ENCODE results near the gene EXOC6B. TPM values are rescaled to one million over a fixed set of nuclear protein-coding genes. Genes with fewer than 3 reads are reported as not detected.

Gene EXOC6B
- total RNA-seq, 2 donors from 2014 or later = 48.2 to 65.4 TPM

GRCh38 chr2:72233211-72233610, 592.6 kb downstream of the EXOC6B start:
- DNase-seq (ENCODE audit: low spot score) = no peak
- intact Hi-C loops (cut with DNase I) = no loop called here

GRCh38 chr2:72222829-72223564, 602.8 kb downstream of the EXOC6B start:
- intact Hi-C loops (cut with DNase I) = no loop called here
- DNase-seq (ENCODE audit: low spot score) = no peak

- intact Hi-C loops (cut with DNase I) = no loop called here
- DNase-seq (ENCODE audit: low spot score) = no peak
Observed at GRCh38 chr2:72220170-72220569, 605.7 kb downstream of the EXOC6B start.

GRCh38 chr2:72214429-72215143, 611.2 kb downstream of the EXOC6B start:
- DNase-seq (ENCODE audit: low spot score) = no peak
- intact Hi-C loops (cut with DNase I) = no loop called here

- intact Hi-C loops (cut with DNase I) = no loop called here
- DNase-seq (ENCODE audit: low spot score) = no peak
Observed at GRCh38 chr2:72212486-72212855, 613.4 kb downstream of the EXOC6B start.

- DNase-seq (ENCODE audit: low spot score) = no peak
- intact Hi-C loops (cut with DNase I) = no loop called here
Observed at GRCh38 chr2:72211777-72212485, 613.9 kb downstream of the EXOC6B start.

GRCh38 chr2:72211350-72211749, 614.5 kb downstream of the EXOC6B start:
- intact Hi-C loops (cut with DNase I) = no loop called here
- no peak for DNase-seq (ENCODE audit: low spot score)

GRCh38 chr2:72210470-72210869, 615.4 kb downstream of the EXOC6B start:
- intact Hi-C loops (cut with DNase I) = no loop called here
- DNase-seq (ENCODE audit: low spot score) = no peak

GRCh38 chr2:72208225-72208624, 617.6 kb downstream of the EXOC6B start:
- no peak for DNase-seq (ENCODE audit: low spot score)
- intact Hi-C loops (cut with DNase I) = no loop called here

- intact Hi-C loops (cut with DNase I) = no loop called here
- DNase-seq (ENCODE audit: low spot score) = no peak
Observed at GRCh38 chr2:72207334-72207733, 618.5 kb downstream of the EXOC6B start.

- no peak for DNase-seq (ENCODE audit: low spot score)
- intact Hi-C loops (cut with DNase I) = no loop called here
Observed at GRCh38 chr2:72205504-72205881, 620.3 kb downstream of the EXOC6B start.

DNA sequence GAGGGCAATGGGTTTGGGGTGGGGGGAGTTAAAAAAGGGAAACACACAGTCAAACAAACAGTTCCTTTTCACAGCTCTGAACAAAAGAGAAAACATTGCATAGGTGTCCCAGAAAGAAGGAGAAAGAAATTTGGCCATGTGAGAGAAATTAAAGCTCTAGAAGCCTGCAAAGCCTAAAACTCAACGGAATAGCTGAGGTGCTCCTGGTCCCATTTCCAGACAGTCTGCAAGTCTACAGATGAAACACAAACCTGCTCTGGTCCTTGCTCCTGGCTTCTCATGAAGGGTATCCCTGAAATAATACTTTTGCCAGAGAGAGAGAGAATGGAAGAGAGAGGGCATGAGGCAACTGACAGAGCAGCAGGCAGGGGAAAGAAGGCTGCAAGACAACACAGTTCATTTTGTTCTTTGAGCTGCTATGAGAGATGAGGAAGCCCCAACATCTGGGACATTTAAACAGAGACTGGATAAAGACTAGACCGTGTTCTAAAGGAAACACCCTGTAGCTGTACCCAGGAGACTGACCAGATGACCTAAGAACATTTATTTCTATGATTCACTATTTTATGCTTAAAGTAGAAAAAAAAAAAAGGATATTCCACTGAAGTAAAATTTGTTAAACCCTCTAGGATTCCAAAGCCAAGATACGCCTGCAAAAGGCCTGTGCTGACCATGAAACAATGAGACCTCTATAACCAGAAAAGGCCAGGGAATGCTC, 620.9 kb downstream of the EXOC6B start:
- intact Hi-C loops (cut with DNase I) = no loop called here
- no peak for DNase-seq (ENCODE audit: low spot score)

- intact Hi-C loops (cut with DNase I) = no loop called here
- DNase-seq (ENCODE audit: low spot score) = no peak
Observed at GRCh38 chr2:72204156-72204785, 621.6 kb downstream of the EXOC6B start.

GRCh38 chr2:72198532-72199241, 627.1 kb downstream of the EXOC6B start:
- intact Hi-C loops (cut with DNase I) = no loop called here
- DNase-seq (ENCODE audit: low spot score) = no peak

- intact Hi-C loops (cut with DNase I) = no loop called here
- no peak for DNase-seq (ENCODE audit: low spot score)
Observed at GRCh38 chr2:72193723-72194122, 632.1 kb downstream of the EXOC6B start.

DNA sequence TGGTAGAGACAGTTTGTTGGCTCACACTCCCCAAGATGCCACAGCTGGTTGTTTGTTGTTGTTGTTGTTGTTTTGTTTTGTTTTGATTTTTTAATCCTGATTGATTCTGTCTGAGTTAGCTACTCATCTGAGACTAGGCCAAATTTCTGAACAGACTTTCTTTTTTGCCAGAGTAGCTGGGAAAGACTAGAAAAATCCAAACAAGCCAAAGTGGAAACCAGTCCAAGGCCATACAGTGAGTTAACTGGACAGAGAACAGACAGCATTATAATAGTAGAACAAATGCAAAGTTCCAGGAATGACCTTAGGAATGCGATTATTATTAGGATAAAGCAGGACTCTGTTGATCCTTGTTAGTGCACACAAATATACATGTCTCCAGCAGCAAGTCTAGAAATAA, 634.4 kb downstream of the EXOC6B start:
- intact Hi-C loops (cut with DNase I) = no loop called here
- DNase-seq (ENCODE audit: low spot score) = no peak

DNA sequence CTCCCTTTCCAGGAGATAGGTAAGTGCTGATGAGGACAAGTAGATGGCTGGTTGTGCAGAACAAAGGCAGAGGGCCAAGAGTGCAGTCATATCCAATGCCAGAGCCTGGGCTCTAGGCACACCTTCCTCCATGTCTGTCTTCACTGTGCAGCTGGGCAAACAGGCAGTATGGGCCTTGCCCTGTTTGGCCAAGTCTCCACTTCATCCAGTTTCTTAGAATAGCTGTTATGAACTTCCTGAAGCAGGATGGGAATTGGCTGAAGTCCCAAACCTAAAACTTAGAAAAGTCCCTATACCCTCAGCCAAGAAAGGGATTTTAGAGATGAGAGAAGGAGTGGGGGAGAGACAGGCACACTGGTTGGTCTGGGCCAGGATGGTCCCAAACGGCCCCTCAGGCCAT, 640.6 kb downstream of the EXOC6B start:
- no peak for DNase-seq (ENCODE audit: low spot score)
- intact Hi-C loops (cut with DNase I) = no loop called here

DNA sequence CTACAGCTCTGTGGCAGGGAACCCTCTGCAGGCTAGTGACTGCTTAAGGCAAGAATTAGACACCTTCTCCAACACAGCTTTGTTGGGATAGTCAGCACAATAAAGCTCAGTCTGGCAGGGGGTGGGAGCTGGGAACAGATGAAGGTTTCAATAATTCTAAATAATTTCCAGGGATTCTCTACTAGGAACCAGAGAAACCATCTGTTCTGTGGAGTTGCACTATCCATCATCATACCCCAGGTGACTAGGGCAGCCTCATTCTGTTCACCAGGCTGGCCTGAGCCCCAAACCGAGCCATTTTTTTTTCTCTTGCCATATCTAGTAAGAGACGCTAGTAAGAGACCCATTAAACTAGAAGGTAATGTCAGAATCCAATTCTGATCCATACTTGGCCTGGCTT, 642.4 kb downstream of the EXOC6B start:
- intact Hi-C loops (cut with DNase I) = no loop called here
- DNase-seq (ENCODE audit: low spot score) = no peak

- DNase-seq (ENCODE audit: low spot score) = no peak
- intact Hi-C loops (cut with DNase I) = no loop called here
Observed at GRCh38 chr2:72183016-72183415, 642.8 kb downstream of the EXOC6B start.
